PC-9 (cell line): ENCODE measurements around the gene MESP2. TPM values are rescaled to one million over a fixed set of nuclear protein-coding genes. Genes with fewer than 3 reads are reported as not detected.

Experiments
- BruUV-seq: library from RNA; stranded (reverse); fragments of 400-500 nt; replicated peaks from 2 replicates; lab custom pipeline; 2021; lab: Mats Ljungman, UMichigan
- CTCF ChIA-PET: fragments of 300-600 bp; sonication (Branson Sonifier 250); formaldehyde crosslinking; loops from one replicate; lab custom pipeline; 2022; ENCODE audit warnings: antibody characterized with exemption; lab: Charles Lee
- POLR2A ChIA-PET: fragments of 300-600 bp; sonication (Branson Sonifier 250); formaldehyde crosslinking; loops from one replicate; lab custom pipeline; 2022; ENCODE audit warnings: antibody characterized with exemption; ENCODE audit not compliant: unreplicated experiment; lab: Charles Lee
- DNase-seq, 2 experiments: peaks; one replicate each; pipeline versions ENCODE4 v3.0.0 to v3.0.0-alpha.2; 2015 to 2022; ENCODE audit warnings: mixed read lengths in 1 of 2
- H2AFZ ChIP-seq: fragments of 200-600 bp; sonication (generic); 2 replicates; pipeline ENCODE4 v1.8.1; 2017; ENCODE audit warnings: antibody characterized with exemption
- H3F3A ChIP-seq: fragments of 200-600 bp; sonication (generic); 2 replicates; pipeline ENCODE4 v1.8.1; 2017; ENCODE audit warnings: antibody characterized with exemption, mild to moderate bottlenecking, low read depth; ENCODE audit not compliant: insufficient read depth
- H3K27ac ChIP-seq: fragments of 200-600 bp; sonication (generic); 2 replicates; pipeline ENCODE4 v1.6.1; 2016; ENCODE audit warnings: mixed run types
- H3K27me3 ChIP-seq: fragments of 200-600 bp; sonication (generic); 2 replicates; pipeline ENCODE4 v1.6.1; 2016; ENCODE audit warnings: low read depth, mixed run types; ENCODE audit not compliant: insufficient read depth
- H3K36me3 ChIP-seq: fragments of 200-600 bp; sonication (generic); 2 replicates; pipeline ENCODE4 v1.6.1; 2016; ENCODE audit warnings: low read depth, mixed run types
- H3K4me1 ChIP-seq: fragments of 200-600 bp; sonication (generic); replicated peaks from 2 replicates; pipeline ENCODE4 v1.6.1; 2016; ENCODE audit warnings: mixed run types; ENCODE audit not compliant: insufficient read depth
- H3K4me2 ChIP-seq: fragments of 200-600 bp; sonication (generic); 2 replicates; pipeline ENCODE4 v1.6.1; 2017; ENCODE audit warnings: mixed run types
- H3K4me3 ChIP-seq: fragments of 200-600 bp; sonication (generic); 2 replicates; pipeline ENCODE4 v1.6.1; 2016; ENCODE audit warnings: mixed run types
- H3K79me2 ChIP-seq: fragments of 200-600 bp; sonication (generic); 2 replicates; pipeline ENCODE4 v1.6.1; 2017; ENCODE audit warnings: low read depth, mixed run types
- H3K9me2 ChIP-seq: fragments of 200-600 bp; sonication (generic); 2 replicates; pipeline ENCODE4 v1.8.1; 2017; ENCODE audit warnings: mild to moderate bottlenecking; ENCODE audit not compliant: insufficient read depth
- H3K9me3 ChIP-seq: fragments of 200-600 bp; sonication (generic); 2 replicates; pipeline ENCODE4 v1.8.1; 2016; ENCODE audit warnings: low read depth; ENCODE audit not compliant: insufficient read depth
- H4K20me1 ChIP-seq: fragments of 200-600 bp; sonication (generic); 2 replicates; pipeline ENCODE4 v1.8.1; 2017; ENCODE audit not compliant: insufficient read depth
- EZH2 ChIP-seq: fragments of 200-600 bp; sonication (generic); IDR thresholded peaks from 2 replicates; pipeline ENCODE4 v1.8.0; 2017; ENCODE audit warnings: antibody characterized with exemption, low read depth
- intact Hi-C: fragments of 100-400 bp; cut with micrococcal nuclease; formaldehyde crosslinking; loops from one replicate; pipeline ENCODE4 v1.10.0; 2022; ENCODE audit not compliant: unreplicated experiment
- total RNA-seq: library from RNA; stranded (reverse); gene quantifications from 2 replicates; pipeline ENCODE4 v1.2.3, GENCODE V29; 2021
- TF ChIP-seq, protein P1 (sequence below): fragments of 200-600 bp; sonication (generic); conservative IDR thresholded peaks from 2 replicates; pipeline ENCODE4 v1.6.1; 2017; ENCODE audit warnings: mixed run types, antibody characterized with exemption, mild to moderate bottlenecking, moderate library complexity

Gene MESP2
- total RNA-seq, 1 experiment from 2014 or later, result 1.3 TPM

DNA sequence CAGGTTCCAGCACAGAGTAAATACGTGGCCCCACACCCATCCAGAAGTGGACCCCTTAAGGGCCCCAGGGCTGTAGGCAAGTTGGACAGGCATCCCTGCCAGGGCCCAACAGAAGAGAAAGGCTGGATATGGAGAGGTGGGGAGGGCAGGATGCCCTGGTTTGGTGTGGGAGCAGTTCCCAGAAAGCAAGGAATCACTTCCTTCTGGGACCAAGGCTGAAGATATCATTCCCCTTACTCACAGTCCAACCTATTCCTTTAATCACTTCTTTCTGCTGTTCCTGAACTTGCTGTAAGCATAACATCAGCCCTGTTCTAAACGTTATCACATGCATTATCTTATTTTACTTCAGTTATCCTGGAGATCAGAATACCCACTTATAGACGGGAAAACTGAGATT lies 6.1 kb upstream of the MESP2 start:
- Histone ChIP-seq H3K27ac (peak overlapping the region; percentile 54), H3K4me3 (no peak overlapping the region), H3K4me2 (no peak overlapping the region), H3K4me1 (peaks cover 66% of the 10 kb centered on the region), H3K9me3 (no peaks in the 10 kb centered on the region), H3K36me3 (no peaks in the 10 kb centered on the region), H3K27me3 (no peaks in the 10 kb centered on the region), H3K79me2 (no peaks in the 10 kb centered on the region), H4K20me1 (no peaks in the 10 kb centered on the region), H2AFZ (no peak overlapping the region), H3F3A (peaks cover 29% of the 10 kb centered on the region), H3K9me2 (no peaks in the 10 kb centered on the region)
- no TSS peak for BruUV-seq
- ChIA-PET CTCF (no interaction called here), POLR2A (no interaction called here)
- TF ChIP-seq EZH2, result no peak
- TF ChIP-seq, protein P1, sequence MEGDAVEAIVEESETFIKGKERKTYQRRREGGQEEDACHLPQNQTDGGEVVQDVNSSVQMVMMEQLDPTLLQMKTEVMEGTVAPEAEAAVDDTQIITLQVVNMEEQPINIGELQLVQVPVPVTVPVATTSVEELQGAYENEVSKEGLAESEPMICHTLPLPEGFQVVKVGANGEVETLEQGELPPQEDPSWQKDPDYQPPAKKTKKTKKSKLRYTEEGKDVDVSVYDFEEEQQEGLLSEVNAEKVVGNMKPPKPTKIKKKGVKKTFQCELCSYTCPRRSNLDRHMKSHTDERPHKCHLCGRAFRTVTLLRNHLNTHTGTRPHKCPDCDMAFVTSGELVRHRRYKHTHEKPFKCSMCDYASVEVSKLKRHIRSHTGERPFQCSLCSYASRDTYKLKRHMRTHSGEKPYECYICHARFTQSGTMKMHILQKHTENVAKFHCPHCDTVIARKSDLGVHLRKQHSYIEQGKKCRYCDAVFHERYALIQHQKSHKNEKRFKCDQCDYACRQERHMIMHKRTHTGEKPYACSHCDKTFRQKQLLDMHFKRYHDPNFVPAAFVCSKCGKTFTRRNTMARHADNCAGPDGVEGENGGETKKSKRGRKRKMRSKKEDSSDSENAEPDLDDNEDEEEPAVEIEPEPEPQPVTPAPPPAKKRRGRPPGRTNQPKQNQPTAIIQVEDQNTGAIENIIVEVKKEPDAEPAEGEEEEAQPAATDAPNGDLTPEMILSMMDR, result no peak
- intact Hi-C loops, result no loop called here
- DNase-seq, result peak in 1 of 2 experiments; percentile 48

DNA sequence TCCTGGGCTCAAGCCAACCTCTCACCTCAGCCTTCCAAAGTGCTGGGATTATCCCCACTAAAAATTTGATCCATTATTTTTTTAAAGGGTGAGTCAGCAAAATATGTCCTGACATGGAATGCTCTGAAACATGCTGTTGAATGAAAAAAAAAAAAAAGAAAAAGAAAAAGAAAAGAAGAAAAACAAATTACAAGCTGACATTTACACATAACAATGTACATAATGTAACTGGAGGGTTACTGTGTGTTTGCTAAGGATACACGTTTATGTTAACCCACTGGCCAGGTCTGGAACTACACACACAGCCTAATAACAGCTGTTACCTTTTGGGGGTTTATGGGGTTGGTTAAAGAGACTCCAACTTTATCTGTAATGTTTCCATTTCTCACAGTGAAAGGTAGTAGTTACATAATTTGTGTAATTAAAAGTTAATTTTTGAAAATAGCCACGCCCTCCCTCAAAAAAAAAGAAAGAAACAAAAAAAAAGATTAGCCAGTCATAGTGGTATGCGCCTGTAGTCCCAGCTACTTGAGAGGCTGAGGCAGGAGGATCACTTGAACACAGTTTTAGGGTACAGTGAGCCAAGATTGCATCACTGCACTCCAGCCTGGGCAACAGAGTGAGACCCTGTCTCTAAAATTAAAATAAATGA lies 3.1 kb upstream of the MESP2 start:
- no TSS peak for BruUV-seq
- Histone ChIP-seq H3K36me3 (no peaks in the 10 kb centered on the region), H3F3A (peaks cover 21% of the 10 kb centered on the region), H2AFZ (no peak overlapping the region), H3K4me3 (no peak overlapping the region), H3K79me2 (no peaks in the 10 kb centered on the region), H4K20me1 (no peaks in the 10 kb centered on the region), H3K4me2 (no peak overlapping the region), H3K4me1 (peaks cover 41% of the 10 kb centered on the region), H3K27me3 (no peaks in the 10 kb centered on the region), H3K9me3 (no peaks in the 10 kb centered on the region), H3K27ac (peak overlapping the region; percentile 47), H3K9me2 (no peaks in the 10 kb centered on the region)
- CTCF ChIA-PET, result interaction anchor here (0.6 to 0.7 kb wide), 2 partner anchors 12 to 101 kb away, joined by 3 to 5 read pairs; no protein-coding TSS in a partner anchor
- TF ChIP-seq, protein P1, result peak; percentile 66
- TF ChIP-seq EZH2, result no peak
- intact Hi-C loops, result no loop called here
- peak in 1 of 2 experiments; percentile 50 for DNase-seq
- POLR2A ChIA-PET, result no interaction called here

DNA sequence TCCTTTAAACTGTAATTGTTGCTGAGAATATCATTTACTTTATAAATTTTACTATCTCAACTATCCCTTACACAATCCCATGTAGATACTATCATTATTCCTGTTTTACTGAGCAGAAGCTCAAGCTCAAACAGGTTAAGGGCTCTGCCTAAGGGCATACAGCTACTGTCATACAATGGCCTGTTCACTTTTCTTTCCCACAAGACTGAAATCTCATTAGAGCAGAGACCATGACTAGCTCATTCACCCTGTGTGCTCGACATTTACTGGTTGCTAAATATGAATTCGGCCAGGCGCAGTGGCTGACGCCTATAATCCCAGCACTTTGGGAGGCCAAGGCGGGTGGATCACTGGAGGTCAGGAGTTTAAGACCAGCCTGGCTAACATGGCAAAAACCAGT lies 1.6 kb upstream of the MESP2 start:
- CTCF ChIA-PET, result no interaction called here

More for the DNA sequence above, 1.6 kb upstream of the MESP2 start:
- POLR2A ChIA-PET, result no interaction called here
- no peaks in the 10 kb centered on the region for H3K79me2 ChIP-seq
- no TSS peak for BruUV-seq
- no peaks in the 10 kb centered on the region for H3K36me3 ChIP-seq
- peaks cover 34% of the 10 kb centered on the region for H3K4me1 ChIP-seq
- intact Hi-C loops, result no loop called here
- H3K9me2 ChIP-seq, result no peaks in the 10 kb centered on the region
- no peak for TF ChIP-seq EZH2
- TF ChIP-seq, protein P1, result no peak
- H3K27me3 ChIP-seq, result no peaks in the 10 kb centered on the region
- no peak overlapping the region for H3K27ac ChIP-seq
- no peaks in the 10 kb centered on the region for H3K9me3 ChIP-seq
- H4K20me1 ChIP-seq, result no peaks in the 10 kb centered on the region
- no peak for DNase-seq
- peaks cover 17% of the 10 kb centered on the region; the same call in 1 of the 2 replicates for H3F3A ChIP-seq
- no peak overlapping the region for H3K4me2 ChIP-seq
- no peak overlapping the region for H2AFZ ChIP-seq
- no peak overlapping the region for H3K4me3 ChIP-seq
